Left ventricle myocardium inferior (tissue), 1 donor: Measurements from ENCODE around the gene AGPAT3. TPM values are rescaled to one million over a fixed set of nuclear protein-coding genes. Genes with fewer than 3 reads are reported as not detected.
"Not testable (repeated sequence)": the region's sequence is repeated elsewhere in the genome, so short reads cannot be mapped to it uniquely, and the experiment has no call there.

Source experiments
- DNase-seq: peaks from one replicate; pipeline ENCODE4 v3.0.0-alpha.2; 2020
- H3K27ac ChIP-seq: fragments of 200-600 bp; replicated peaks from 2 replicates; pipeline ENCODE4 v1.8.0; 2021
- H3K27me3 ChIP-seq: fragments of 200-600 bp; 2 replicates; pipeline ENCODE4 v1.8.0; 2021; ENCODE audit warnings: low read depth
- H3K36me3 ChIP-seq: fragments of 200-600 bp; 2 replicates; pipeline ENCODE4 v1.8.0; 2021
- H3K4me1 ChIP-seq: fragments of 200-600 bp; 2 replicates; pipeline ENCODE4 v1.8.0; 2021
- H3K4me3 ChIP-seq: fragments of 200-600 bp; 2 replicates; pipeline ENCODE4 v1.8.0; 2021; ENCODE audit warnings: mild to moderate bottlenecking, moderate library complexity
- H3K9me3 ChIP-seq: fragments of 200-600 bp; replicated peaks from 2 replicates; pipeline ENCODE4 v1.8.0; 2021
- intact Hi-C: fragments of 100-400 bp; cut with micrococcal nuclease; formaldehyde crosslinking; loops from one replicate; pipeline ENCODE4 v1.11.0; 2022
- total RNA-seq: library from RNA; stranded (reverse); fragmentation: NEBNext Ultra II Directional; extraction: Animal tissue kit (Norgen Biotek cat#: 25700); gene quantifications from one replicate; pipeline ENCODE4 v1.2.1, GENCODE V29; 2021
- TF ChIP-seq, protein P1 (sequence below): fragments of 200-600 bp; IDR thresholded peaks from 2 replicates; pipeline ENCODE4 v1.8.0; 2021; ENCODE audit warnings: antibody characterized with exemption, mild to moderate bottlenecking, borderline replicate concordance
- donor health status: DM: no; HTN: yes; CAD: no; lungs with severe emphysema.

Gene AGPAT3
- total RNA-seq, 1 donor from 2014 or later = 79.6 TPM

DNA sequence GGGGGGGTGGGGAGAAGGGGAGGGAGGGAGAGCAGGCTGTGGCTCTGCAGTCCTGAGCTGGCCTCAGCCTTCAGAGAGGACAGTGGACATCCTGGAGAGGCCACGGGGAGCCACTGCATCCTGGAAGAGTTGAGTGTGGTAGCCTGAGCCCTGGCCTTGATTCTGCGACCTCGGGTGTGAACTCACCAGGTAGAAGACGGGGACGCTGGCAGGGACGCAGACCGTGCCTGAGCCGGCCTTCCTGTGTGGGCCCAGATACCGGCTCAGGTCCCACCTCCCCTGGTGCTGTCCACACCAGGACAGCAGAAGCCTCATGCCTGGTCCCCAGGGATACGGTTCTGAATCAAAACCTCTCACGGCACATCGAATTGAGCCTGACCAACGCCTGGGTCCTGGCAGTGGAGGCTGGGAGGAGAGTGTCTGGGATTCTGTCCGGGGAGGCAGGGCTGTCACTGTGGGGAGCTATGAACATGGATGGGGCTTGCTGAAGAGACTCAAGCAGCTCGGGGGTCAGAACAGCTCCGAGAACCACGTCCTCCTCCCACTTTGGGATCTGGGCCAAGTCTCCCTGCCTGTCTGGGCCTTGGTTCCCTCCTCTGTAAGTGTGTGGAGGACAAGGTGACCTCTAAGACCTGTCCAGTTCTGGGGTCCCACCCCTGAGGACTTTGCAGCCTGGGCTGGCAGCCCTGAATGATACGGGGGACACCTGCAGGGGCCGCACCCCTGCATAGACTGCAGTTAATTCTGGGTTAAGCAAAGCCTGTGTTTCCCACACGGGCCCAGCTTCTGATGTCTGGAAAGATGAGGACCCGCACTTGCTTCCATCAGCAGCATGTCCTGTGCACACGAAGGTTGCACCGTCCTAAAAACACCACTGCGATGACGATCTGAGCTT lies 45.3 kb upstream of the AGPAT3 start:
- no peak for DNase-seq
- no peaks in the 10 kb centered on the region for H3K4me1 ChIP-seq
- TF ChIP-seq, protein P1, sequence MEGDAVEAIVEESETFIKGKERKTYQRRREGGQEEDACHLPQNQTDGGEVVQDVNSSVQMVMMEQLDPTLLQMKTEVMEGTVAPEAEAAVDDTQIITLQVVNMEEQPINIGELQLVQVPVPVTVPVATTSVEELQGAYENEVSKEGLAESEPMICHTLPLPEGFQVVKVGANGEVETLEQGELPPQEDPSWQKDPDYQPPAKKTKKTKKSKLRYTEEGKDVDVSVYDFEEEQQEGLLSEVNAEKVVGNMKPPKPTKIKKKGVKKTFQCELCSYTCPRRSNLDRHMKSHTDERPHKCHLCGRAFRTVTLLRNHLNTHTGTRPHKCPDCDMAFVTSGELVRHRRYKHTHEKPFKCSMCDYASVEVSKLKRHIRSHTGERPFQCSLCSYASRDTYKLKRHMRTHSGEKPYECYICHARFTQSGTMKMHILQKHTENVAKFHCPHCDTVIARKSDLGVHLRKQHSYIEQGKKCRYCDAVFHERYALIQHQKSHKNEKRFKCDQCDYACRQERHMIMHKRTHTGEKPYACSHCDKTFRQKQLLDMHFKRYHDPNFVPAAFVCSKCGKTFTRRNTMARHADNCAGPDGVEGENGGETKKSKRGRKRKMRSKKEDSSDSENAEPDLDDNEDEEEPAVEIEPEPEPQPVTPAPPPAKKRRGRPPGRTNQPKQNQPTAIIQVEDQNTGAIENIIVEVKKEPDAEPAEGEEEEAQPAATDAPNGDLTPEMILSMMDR = no peak
- H3K4me3 ChIP-seq = no peak overlapping the region
- H3K27me3 ChIP-seq = no peaks in the 10 kb centered on the region
- no peak overlapping the region for H3K27ac ChIP-seq
- peaks cover 8% of the 10 kb centered on the region for H3K9me3 ChIP-seq
- intact Hi-C loops = no loop called here
- H3K36me3 ChIP-seq = no peaks in the 10 kb centered on the region

DNA sequence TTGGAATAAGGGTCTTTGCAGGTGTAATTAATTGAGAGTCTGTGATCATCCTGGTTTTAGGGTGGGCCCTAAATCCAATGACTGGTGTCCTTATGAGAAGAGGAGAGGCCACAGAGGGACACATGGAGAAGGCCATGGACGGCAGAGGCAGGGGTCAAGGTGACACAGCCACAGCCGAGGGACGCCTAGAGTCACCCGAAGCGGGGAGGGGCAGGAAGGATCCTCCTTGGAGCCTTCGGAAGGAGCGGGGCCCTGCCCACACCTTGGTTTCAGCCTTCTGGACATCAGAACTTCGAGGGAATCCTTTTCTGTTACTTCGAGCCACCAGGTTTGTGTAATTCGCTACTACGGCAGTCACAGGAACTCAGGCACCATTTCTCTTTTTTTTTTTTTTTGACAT lies 44.6 kb upstream of the AGPAT3 start:
- Histone ChIP-seq H3K4me3 (no peak overlapping the region), H3K9me3 (peaks cover 8% of the 10 kb centered on the region), H3K27me3 (no peaks in the 10 kb centered on the region), H3K27ac (no peak overlapping the region), H3K4me1 (no peaks in the 10 kb centered on the region), H3K36me3 (no peaks in the 10 kb centered on the region)
- TF ChIP-seq, protein P1 = no peak
- intact Hi-C loops = no loop called here
- DNase-seq = no peak

DNA sequence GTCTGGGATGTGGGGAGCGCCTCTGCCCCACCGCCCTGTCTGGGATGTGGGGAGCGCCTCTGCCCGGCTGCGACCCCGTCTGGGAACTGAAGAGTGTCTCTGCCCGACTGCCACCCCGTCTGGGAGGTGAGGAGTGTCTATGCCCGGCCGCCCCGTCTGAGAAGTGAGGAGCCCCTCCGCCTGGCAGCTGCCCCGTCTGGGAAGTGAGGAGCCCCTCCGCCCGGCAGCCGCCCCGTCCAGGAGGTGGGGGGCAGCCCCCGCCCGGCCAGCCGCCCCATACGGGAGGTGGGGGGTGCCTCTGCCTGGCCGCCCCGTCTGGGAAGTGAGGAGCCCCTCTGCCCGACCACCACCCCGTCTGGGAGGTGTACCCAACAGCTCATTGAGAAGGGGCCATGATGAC lies 42.9 kb upstream of the AGPAT3 start:
- intact Hi-C loops, H3K4me3 ChIP-seq, H3K9me3 ChIP-seq, H3K36me3 ChIP-seq, DNase-seq, H3K27ac ChIP-seq, H3K4me1 ChIP-seq: not testable (repeated sequence)
- H3K27me3 ChIP-seq = peaks cover 16% of the 10 kb centered on the region

DNA sequence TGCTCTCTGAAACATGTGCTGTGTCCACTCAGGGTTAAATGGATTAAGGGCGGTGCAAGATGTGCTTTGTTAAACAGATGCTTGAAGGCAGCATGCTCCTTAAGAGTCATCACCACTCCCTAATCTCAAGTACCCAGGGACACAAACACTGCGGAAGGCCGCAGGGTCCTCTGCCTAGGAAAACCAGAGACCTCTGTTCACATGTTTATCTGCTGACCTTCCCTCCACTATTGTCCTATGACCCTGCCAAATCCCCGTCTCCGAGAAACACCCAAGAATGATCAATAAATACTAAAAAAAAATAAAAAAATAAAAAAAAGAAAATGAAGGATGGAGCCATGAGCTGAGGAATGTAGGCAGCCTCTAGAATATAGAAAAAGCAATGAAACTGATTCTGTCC lies 42.3 kb upstream of the AGPAT3 start:
- peaks cover 22% of the 10 kb centered on the region for H3K27me3 ChIP-seq
- intact Hi-C loops, H3K4me1 ChIP-seq, H3K9me3 ChIP-seq, H3K4me3 ChIP-seq, H3K36me3 ChIP-seq, DNase-seq, H3K27ac ChIP-seq: not testable (repeated sequence)

DNA sequence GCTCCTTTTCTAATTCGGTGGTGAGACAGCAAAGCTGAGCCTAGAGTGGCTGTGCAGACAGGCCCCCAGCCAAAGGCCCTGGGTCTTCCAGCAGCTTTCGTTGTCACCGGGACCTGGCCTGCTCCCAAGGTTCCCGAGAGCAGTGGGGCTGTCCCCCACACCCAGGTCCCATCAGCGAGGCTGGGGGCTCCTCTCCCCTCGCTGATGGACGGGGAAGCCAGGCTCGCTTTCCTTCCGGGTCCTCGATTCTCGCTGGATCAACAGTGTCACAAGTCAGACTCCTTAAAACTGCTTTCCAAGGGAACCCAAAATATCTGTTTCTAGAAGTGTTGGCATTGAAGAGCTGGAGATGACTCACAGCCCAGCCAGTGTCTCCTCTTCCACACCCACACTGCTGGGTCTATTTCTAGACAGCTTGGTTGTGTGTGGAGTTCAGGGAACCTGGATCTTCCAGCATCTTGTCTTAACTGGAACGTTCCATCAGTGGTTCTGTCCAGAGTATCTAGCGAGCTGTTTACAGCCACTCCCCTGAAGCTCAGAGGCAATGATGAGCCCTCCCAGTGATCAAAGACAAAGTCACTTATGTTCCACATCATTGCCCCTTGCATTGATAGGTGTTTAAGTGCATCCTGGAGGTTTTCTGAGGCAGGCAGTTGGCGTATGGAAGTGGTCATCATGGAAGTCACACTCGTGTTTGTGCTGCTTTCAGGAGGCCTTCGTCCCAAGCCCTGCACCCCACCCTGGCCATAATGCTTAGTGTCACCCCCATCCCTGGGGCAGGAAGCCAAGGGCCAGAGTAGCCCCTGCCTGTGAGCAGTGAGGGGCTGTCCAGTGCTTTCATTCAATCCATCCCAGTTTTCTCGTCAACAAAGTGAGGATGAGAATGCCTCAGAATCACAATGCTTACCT lies 40.4 kb upstream of the AGPAT3 start:
- no peak for DNase-seq
- intact Hi-C loops = no loop called here
- H3K27ac ChIP-seq = no peak overlapping the region

DNA sequence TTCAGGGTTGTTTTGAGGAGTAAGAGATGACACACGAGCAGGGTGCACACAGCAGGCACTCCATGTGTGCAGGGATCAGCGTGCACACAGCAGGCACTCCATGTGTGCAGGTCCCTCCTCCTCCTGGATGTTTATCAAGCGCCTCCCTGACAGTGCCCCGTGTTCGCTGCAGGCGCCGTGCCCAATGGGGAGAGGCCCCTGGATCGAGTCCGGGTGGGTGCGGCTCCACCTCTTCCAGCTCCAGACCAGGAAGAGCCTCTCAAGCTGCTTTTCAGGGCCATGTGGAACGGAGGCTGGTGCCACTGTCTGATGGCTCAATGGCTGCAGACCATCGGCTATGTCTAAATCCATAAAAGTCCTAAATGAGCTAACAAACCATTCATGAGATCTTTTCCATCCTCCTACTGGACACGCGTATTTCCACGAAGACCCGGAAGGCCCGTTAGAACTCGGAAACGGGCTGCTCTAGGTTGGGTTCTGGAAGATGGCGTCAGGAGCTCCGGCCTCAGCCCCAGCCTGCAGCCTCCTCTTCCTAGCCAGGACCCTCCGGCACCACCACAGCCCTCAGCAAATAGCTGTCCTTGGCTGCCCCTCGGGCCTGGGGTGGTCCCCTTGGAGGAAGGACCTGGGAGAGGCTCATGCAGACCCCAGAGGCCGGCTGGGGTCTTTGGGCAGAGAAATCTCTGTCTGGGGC lies 39.6 kb upstream of the AGPAT3 start:
- H3K27ac ChIP-seq = no peak overlapping the region
- H3K27me3 ChIP-seq = peaks cover 45% of the 10 kb centered on the region
- H3K9me3 ChIP-seq = no peaks in the 10 kb centered on the region
- no peak for DNase-seq
- intact Hi-C loops = no loop called here
- TF ChIP-seq, protein P1 = no peak
- peaks cover 10% of the 10 kb centered on the region for H3K4me1 ChIP-seq
- H3K36me3 ChIP-seq = no peaks in the 10 kb centered on the region
- H3K4me3 ChIP-seq = no peak overlapping the region

More for the DNA sequence above, 40.4 kb upstream of the AGPAT3 start:
- Histone ChIP-seq H3K4me1 (peaks cover 10% of the 10 kb centered on the region), H3K9me3 (no peaks in the 10 kb centered on the region), H3K27me3 (peaks cover 37% of the 10 kb centered on the region), H3K4me3 (no peak overlapping the region), H3K36me3 (no peaks in the 10 kb centered on the region)
- TF ChIP-seq, protein P1 = no peak
